Left ventricle myocardium inferior (tissue), 1 donor: ENCODE measurements around the gene R3HDM2. TPM values are rescaled to one million over a fixed set of nuclear protein-coding genes. Genes with fewer than 3 reads are reported as not detected.

Source experiments
- DNase-seq: peaks from one replicate; pipeline ENCODE4 v3.0.0-alpha.2; 2020
- H3K27ac ChIP-seq: fragments of 200-600 bp; replicated peaks from 2 replicates; pipeline ENCODE4 v1.8.0; 2021
- H3K27me3 ChIP-seq: fragments of 200-600 bp; 2 replicates; pipeline ENCODE4 v1.8.0; 2021; ENCODE audit warnings: low read depth
- H3K36me3 ChIP-seq: fragments of 200-600 bp; 2 replicates; pipeline ENCODE4 v1.8.0; 2021
- H3K4me1 ChIP-seq: fragments of 200-600 bp; 2 replicates; pipeline ENCODE4 v1.8.0; 2021
- H3K4me3 ChIP-seq: fragments of 200-600 bp; 2 replicates; pipeline ENCODE4 v1.8.0; 2021; ENCODE audit warnings: mild to moderate bottlenecking, moderate library complexity
- H3K9me3 ChIP-seq: fragments of 200-600 bp; replicated peaks from 2 replicates; pipeline ENCODE4 v1.8.0; 2021
- intact Hi-C: fragments of 100-400 bp; cut with micrococcal nuclease; formaldehyde crosslinking; loops from one replicate; pipeline ENCODE4 v1.11.0; 2022
- total RNA-seq: library from RNA; stranded (reverse); fragmentation: NEBNext Ultra II Directional; extraction: Animal tissue kit (Norgen Biotek cat#: 25700); gene quantifications from one replicate; pipeline ENCODE4 v1.2.1, GENCODE V29; 2021
- TF ChIP-seq, protein P1 (sequence below): fragments of 200-600 bp; IDR thresholded peaks from 2 replicates; pipeline ENCODE4 v1.8.0; 2021; ENCODE audit warnings: antibody characterized with exemption, mild to moderate bottlenecking, borderline replicate concordance
- donor health status: DM: no; HTN: yes; CAD: no; lungs with severe emphysema.

Gene R3HDM2
- total RNA-seq, 1 donor from 2014 or later: 63.1 TPM

DNA sequence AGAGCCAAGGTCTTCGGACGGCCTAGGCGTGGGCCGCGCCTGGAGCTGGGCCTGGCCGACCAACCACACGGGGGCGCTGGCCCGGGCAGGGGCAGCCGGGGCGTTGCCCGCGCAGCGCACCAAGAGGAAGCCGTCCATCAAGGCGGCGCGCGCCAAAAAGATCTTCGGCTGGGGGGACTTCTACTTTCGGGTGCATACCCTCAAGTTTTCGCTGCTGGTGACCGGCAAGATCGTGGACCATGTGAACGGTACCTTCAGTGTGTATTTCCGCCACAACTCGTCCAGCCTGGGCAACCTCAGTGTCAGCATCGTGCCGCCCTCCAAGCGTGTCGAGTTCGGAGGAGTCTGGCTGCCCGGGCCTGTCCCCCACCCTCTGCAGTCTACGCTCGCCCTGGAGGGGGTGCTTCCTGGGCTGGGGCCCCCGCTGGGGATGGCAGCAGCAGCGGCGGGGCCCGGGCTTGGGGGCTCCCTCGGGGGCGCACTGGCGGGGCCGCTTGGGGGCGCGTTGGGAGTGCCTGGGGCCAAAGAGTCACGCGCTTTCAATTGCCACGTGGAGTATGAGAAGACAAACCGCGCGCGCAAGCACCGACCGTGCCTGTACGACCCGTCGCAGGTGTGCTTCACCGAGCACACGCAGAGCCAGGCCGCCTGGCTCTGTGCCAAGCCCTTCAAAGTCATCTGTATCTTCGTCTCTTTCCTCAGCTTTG is 205.7 kb downstream of the R3HDM2 start:
- Histone ChIP-seq H3K4me1 (peaks cover 30% of the 10 kb centered on the region), H3K36me3 (no peaks in the 10 kb centered on the region), H3K27me3 (peaks cover 77% of the 10 kb centered on the region), H3K27ac (no peak overlapping the region), H3K9me3 (no peaks in the 10 kb centered on the region), H3K4me3 (peak overlapping the region; percentile 37)
- DNase-seq: peak; percentile 55
- intact Hi-C loops: no loop called here
- TF ChIP-seq, protein P1, sequence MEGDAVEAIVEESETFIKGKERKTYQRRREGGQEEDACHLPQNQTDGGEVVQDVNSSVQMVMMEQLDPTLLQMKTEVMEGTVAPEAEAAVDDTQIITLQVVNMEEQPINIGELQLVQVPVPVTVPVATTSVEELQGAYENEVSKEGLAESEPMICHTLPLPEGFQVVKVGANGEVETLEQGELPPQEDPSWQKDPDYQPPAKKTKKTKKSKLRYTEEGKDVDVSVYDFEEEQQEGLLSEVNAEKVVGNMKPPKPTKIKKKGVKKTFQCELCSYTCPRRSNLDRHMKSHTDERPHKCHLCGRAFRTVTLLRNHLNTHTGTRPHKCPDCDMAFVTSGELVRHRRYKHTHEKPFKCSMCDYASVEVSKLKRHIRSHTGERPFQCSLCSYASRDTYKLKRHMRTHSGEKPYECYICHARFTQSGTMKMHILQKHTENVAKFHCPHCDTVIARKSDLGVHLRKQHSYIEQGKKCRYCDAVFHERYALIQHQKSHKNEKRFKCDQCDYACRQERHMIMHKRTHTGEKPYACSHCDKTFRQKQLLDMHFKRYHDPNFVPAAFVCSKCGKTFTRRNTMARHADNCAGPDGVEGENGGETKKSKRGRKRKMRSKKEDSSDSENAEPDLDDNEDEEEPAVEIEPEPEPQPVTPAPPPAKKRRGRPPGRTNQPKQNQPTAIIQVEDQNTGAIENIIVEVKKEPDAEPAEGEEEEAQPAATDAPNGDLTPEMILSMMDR: peak; percentile 66

DNA sequence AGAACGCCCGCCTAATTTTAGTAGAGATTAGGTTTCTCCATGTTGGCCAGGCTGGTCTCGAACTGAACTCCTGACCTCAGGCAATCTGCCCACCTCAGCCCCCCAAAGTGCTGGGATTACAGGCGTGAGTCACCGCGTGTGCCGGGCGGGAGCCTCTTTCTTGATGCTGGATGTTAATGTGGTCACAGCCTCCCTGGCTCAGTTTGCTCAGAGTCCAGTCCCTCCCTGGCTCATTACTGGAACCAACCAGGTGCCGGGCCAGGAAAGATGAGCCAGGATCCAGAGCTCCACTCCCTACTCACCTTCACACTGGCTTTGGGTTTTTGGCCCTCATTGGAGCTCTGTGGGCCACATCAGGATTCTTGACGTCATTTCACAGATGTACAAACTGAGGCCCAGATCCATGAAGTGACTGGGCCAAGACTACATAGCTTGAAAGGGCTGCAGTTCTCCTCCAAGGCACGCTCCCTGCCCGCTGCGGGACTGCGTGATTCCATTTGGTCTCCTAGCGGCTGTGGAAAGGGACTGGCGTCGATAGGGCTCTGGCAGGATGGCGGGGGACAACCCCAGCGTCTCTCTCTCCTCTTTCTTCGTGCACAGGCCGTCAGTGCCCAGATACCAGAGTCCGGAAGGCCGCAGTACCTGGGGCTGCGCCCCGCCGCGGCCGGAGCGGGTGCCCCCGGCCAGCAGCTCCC is 206.4 kb downstream of the R3HDM2 start:
- Histone ChIP-seq H3K27ac (no peak overlapping the region), H3K9me3 (no peaks in the 10 kb centered on the region), H3K36me3 (no peaks in the 10 kb centered on the region), H3K4me3 (peak overlapping the region; percentile 37), H3K4me1 (peaks cover 25% of the 10 kb centered on the region), H3K27me3 (peaks cover 84% of the 10 kb centered on the region)
- DNase-seq: no peak
- intact Hi-C loops: no loop called here
- TF ChIP-seq, protein P1: no peak

DNA sequence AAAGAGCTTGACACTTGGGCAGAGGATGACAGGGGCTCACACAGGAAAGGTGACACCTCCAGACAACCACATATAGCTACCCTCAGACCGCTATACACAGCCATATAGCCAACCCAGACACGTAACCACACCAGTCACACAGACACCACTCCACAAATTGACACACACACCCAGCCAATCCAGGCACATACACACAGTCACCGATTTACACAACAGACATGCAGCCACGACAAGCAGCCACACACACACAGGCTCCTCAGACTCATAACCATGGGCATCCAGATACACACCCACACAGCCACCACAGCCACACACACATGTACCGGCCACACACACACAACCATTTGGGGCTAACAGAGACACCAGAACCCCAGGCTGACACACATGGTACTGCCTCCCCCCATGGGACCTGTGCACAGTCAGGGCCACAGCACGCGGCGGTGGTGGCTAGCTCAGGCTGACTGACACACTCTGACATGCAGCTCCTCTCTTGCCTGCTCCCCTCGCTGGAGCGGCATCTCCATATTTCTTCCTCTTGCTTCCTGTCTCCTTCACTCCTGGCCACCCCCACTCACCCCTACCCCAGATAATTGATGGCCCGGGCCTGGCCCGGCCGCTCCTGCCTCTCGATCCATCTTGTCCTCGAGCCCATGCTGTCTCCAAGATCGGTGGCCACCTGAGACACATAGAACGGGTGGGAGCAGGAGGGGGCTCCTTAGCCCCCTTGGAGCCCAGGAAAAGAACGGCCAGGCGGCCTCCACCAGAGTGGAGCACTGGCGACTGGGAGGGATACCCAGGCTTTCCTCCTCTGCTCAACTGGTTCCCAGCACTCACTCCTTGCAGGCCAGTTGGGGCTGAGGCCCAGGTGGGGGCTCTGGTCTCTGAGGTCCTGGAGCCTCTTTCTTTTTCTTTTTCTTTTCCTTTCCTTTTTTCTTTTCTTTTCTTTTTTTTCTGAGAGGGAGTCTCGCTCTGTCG is 207.4 kb downstream of the R3HDM2 start:
- no peaks in the 10 kb centered on the region for H3K36me3 ChIP-seq
- DNase-seq: no peak
- H3K4me1 ChIP-seq: peaks cover 19% of the 10 kb centered on the region
- no peaks in the 10 kb centered on the region for H3K9me3 ChIP-seq
- TF ChIP-seq, protein P1: no peak
- no peak overlapping the region for H3K4me3 ChIP-seq
- intact Hi-C loops: no loop called here
- H3K27ac ChIP-seq: no peak overlapping the region
- peaks cover 93% of the 10 kb centered on the region for H3K27me3 ChIP-seq

DNA sequence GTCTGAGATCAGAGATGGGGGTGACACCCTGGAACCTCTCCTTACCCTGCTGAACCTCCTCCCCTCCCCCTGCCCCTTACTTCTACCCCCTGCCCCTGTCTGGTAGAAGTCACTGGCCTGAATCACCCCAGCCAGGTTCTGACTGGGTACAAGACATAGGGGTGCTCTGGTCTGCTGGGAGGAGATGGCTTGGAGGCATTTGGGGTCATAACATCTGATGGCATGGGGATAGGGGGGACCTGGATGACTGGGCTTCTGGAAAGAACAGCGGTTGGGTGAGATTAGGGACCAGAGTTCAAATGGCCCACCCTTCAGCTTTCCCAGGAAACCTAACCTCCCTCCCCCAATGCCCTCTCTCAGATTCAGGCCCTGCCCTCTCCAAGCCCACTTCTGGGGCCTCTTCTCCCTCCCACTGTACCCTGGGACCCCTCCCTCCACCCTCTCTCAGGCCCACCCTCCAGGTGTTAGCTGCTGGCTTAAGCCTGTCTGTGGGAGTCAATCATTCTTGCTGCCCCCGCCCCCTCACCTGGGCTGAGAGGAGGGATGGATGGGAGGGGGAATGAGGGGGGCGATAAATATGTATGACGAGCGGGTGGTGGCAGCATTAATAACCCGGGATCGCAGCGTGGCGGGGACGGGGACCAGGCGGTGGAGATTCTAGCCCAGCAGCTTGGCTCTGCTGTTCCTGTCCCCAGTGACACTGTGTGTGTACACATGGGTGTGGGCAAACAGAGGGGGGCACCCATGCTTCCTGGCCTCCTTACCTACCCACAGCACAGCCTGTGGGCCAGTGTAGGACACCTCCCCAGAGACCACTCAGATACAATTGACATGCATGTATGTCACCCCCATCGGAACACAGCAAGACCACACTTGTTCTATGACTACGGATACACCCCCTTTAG is 208.3 kb downstream of the R3HDM2 start:
- no peaks in the 10 kb centered on the region for H3K36me3 ChIP-seq
- no peaks in the 10 kb centered on the region for H3K9me3 ChIP-seq
- peaks cover 22% of the 10 kb centered on the region for H3K4me1 ChIP-seq
- DNase-seq: no peak
- peaks cover 100% of the 10 kb centered on the region for H3K27me3 ChIP-seq
- H3K27ac ChIP-seq: no peak overlapping the region
- intact Hi-C loops: no loop called here
- no peak overlapping the region for H3K4me3 ChIP-seq
- TF ChIP-seq, protein P1: no peak
